CD4-positive, alpha-beta T cell treated with Interleukin-6 for 4 hours (primary cell): Measurements from ENCODE around the gene FAM209A.
A peak's percentile ranks its signal among the peaks of the same experiment; 100 is the strongest.
"Not testable (repeated sequence)": the region's sequence is repeated elsewhere in the genome, so short reads cannot be mapped to it uniquely, and the experiment has no call there.

Experiments used
- DNase-seq: peaks from one replicate; pipeline ENCODE4 v3.0.0-alpha.2; 2020; ENCODE audit warnings: mixed read lengths

FAM209A gene

GRCh38 chr20:56524444-56524843, at the start of gene FAM209A:
FAM209A (plus strand) TSS chr20:56524744; CDS start chr20:56524809, 65 bp downstream.
- not testable (repeated sequence) for DNase-seq

- DNase-seq, result peak; percentile 41
Observed at GRCh38 chr20:56483970-56484369, 40.6 kb upstream of the FAM209A start.

- DNase-seq, result no peak
Observed at GRCh38 chr20:56487216-56487615, 37.3 kb upstream of the FAM209A start.

- DNase-seq, result no peak
Observed at GRCh38 chr20:56488566-56488965, 36.0 kb upstream of the FAM209A start.

GRCh38 chr20:56501116-56501515, 23.4 kb upstream of the FAM209A start:
- DNase-seq, result no peak

GRCh38 chr20:56503916-56504315, 20.6 kb upstream of the FAM209A start:
- no peak for DNase-seq

GRCh38 chr20:56504373-56505005, 20.1 kb upstream of the FAM209A start:
- peak; percentile 23 for DNase-seq

GRCh38 chr20:56506103-56506502, 18.4 kb upstream of the FAM209A start:
- no peak for DNase-seq

GRCh38 chr20:56511926-56512325, 12.6 kb upstream of the FAM209A start:
- no peak for DNase-seq

- DNase-seq, result no peak
Observed at GRCh38 chr20:56513161-56514150, 11.1 kb upstream of the FAM209A start.

- no peak for DNase-seq
Observed at GRCh38 chr20:56516631-56517030, 7.9 kb upstream of the FAM209A start.

- no peak for DNase-seq
Observed at GRCh38 chr20:56517211-56517610, 7.3 kb upstream of the FAM209A start.

GRCh38 chr20:56517641-56518040, 6.9 kb upstream of the FAM209A start:
- no peak for DNase-seq

- no peak for DNase-seq
Observed at GRCh38 chr20:56518126-56518525, 6.4 kb upstream of the FAM209A start.

- no peak for DNase-seq
Observed at GRCh38 chr20:56518721-56519398, 5.7 kb upstream of the FAM209A start.

GRCh38 chr20:56519551-56519950, 5.0 kb upstream of the FAM209A start:
- no peak for DNase-seq

GRCh38 chr20:56520180-56520579, 4.4 kb upstream of the FAM209A start:
- no peak for DNase-seq

- not testable (repeated sequence) for DNase-seq
Observed at GRCh38 chr20:56520746-56521354, 3.7 kb upstream of the FAM209A start.

GRCh38 chr20:56522311-56522710, 2.2 kb upstream of the FAM209A start:
- DNase-seq, result no peak

GRCh38 chr20:56527521-56527920, 3.0 kb downstream of the FAM209A start:
- DNase-seq, result no peak

- DNase-seq, result not testable (repeated sequence)
Observed at GRCh38 chr20:56532946-56533345, 8.4 kb downstream of the FAM209A start, which contains the start of gene FAM209B. FAM209B (plus strand) TSS chr20:56533246; CDS start chr20:56533342, 96 bp downstream.

- no peak for DNase-seq
Observed at GRCh38 chr20:56537997-56538396, 13.5 kb downstream of the FAM209A start.

GRCh38 chr20:56540415-56540814, 15.9 kb downstream of the FAM209A start:
- no peak for DNase-seq
